ENCODE data around the gene TBC1D8. TPM values are rescaled to one million over a fixed set of nuclear protein-coding genes. Genes with fewer than 3 reads are reported as not detected.
"Not testable (repeated sequence)": the region's sequence is repeated elsewhere in the genome, so short reads cannot be mapped to it uniquely, and the experiment has no call there.

Gene TBC1D8
- total RNA-seq, 2 experiments from 2014 or later: 0.12 to 0.45 TPM

DNA sequence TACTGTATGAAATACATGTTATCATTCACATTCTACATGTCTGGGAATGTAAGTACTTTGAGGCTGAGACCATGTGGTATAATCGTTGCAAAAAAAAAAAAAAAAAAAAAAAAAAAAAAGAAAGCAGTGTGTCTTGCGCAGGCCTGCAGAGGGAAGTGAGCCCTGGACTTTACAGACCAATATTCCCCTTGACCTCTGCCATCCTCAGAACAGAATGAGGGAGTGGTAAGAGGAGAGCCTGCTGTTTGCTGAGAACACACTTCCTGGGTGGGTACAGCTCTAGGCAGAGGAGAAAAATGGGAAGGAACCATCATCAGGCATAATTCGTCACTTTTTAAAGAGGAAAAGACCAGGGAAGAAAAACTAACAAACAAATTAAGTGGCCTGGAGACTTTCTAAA is 28.8 kb upstream of the TBC1D8 start:
- H3K9me3 Mint-ChIP-seq (ENCODE audit: low read depth): no peaks in the 10 kb centered on the region
- no peaks in the 10 kb centered on the region for H3K4me1 Mint-ChIP-seq
- H3K4me3 Mint-ChIP-seq: no peak overlapping the region
- no peak for DNase-seq
- CTCF ChIA-PET: no interaction called here
- H3K36me3 Mint-ChIP-seq: no peaks in the 10 kb centered on the region
- H3K27ac Mint-ChIP-seq: no peak overlapping the region
- ATAC-seq: no peak
- H3K27me3 Mint-ChIP-seq: peaks cover 3% of the 10 kb centered on the region

DNA sequence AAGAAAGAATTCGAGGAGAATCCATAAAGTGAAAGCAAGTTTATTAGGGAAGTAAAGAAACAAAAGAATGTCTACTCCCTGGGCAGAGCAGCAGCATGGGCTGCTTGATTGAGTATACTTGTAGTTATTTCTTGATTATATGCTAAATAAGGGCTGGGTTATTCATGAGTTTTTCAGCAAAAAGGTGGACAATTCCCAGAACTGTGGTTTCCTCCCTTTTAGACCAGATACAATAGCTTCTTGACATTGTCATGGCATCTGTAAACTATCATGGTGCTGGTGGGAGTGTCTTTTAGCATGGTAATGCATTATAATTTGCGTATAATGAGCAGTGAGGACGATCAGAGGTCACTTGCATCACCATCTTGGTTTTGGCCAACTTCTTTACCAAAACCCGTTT is 25.6 kb upstream of the TBC1D8 start:
- H3K27me3 Mint-ChIP-seq: no peaks in the 10 kb centered on the region
- DNase-seq: no peak
- H3K4me3 Mint-ChIP-seq: no peak overlapping the region

DNA sequence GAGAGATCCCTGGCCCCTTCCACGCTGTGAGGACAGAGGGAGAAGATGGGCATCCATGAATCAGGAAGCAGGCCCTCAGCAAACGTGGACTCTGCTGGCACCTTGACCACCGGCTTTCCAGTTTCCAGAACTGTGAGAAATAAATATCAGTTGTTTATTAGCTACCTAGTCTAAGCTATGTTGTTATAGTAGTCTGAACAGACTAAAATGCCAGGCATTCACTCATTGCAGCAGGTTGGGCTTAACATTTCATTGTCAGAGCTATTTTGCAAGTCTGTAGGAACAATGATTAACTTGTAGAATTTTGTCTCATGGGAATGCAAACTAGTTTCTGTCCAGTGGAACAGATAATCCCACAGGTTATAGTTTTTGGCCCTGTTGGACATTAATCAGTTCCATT is 24.8 kb upstream of the TBC1D8 start:
- H3K4me1 Mint-ChIP-seq: peaks cover 4% of the 10 kb centered on the region

More for the DNA sequence above, 25.6 kb upstream of the TBC1D8 start:
- ATAC-seq: no peak
- Mint-ChIP-seq H3K4me1 (peaks cover 4% of the 10 kb centered on the region), H3K27ac (no peak overlapping the region), H3K9me3 (ENCODE audit: low read depth) (peaks cover 6% of the 10 kb centered on the region), H3K36me3 (peaks cover 4% of the 10 kb centered on the region)
- CTCF ChIA-PET: no interaction called here

DNA sequence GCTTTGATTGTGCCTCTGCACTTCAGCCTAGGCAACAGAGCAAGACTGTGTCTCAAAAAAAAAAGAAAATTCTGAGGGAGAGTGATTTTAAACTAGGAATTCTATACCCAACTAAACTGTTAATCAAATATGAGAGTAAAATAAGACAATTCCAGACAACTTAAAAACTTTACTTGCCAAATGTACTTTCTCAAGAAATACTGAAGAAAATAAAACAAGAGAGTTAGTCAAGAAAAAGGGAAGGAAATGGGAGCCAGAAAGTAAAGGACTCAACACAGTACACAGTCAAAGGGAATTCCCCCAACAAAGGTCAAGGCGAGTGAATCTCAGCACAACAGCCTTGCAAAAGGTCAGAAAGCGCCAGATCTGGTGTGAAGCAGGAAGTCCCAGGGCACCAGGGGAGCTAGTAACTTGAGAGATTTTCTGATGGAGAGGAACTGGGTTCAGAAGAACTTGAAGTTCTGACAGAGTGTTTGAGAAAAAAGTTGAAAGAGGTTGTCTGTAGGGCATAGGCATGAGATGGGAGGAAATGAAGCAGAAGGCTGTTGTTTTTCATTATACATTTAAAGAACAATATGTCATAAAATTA is 22.6 kb upstream of the TBC1D8 start:
- Mint-ChIP-seq H3K36me3 (peaks cover 5% of the 10 kb centered on the region), H3K27me3 (no peaks in the 10 kb centered on the region), H3K4me1 (peaks cover 4% of the 10 kb centered on the region), H3K4me3 (no peak overlapping the region), H3K27ac (no peak overlapping the region), H3K9me3 (ENCODE audit: low read depth) (peaks cover 10% of the 10 kb centered on the region)
- peak; percentile 12 for ATAC-seq
- CTCF ChIA-PET: no interaction called here
- DNase-seq: no peak

More for the DNA sequence above, 24.8 kb upstream of the TBC1D8 start:
- CTCF ChIA-PET: no interaction called here
- DNase-seq (no peak), ATAC-seq (no peak)
- Mint-ChIP-seq H3K4me3 (no peak overlapping the region), H3K36me3 (peaks cover 4% of the 10 kb centered on the region), H3K9me3 (ENCODE audit: low read depth) (peaks cover 8% of the 10 kb centered on the region), H3K27me3 (no peaks in the 10 kb centered on the region), H3K27ac (no peak overlapping the region)

DNA sequence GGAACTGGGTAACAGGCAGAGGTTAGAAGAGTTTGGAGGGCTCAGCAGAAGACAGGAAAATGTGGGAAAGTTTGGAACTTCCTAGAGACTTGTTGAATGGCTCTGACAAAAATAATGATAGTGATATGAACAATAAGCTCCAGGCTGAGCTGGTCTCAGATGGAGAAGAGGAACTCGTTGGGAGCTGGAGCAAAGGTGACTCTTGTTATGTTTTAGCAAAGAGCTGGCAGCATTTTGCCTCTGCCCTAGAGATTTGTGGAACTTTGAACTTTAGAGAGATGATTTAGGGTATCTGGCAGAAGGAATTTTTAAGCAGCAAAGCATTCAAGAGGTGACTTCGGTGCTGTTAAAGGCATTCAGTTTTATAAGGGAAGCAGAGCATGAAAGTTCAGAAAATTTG is 18.6 kb upstream of the TBC1D8 start:
- not testable (repeated sequence) for H3K4me1 Mint-ChIP-seq, H3K27me3 Mint-ChIP-seq

DNA sequence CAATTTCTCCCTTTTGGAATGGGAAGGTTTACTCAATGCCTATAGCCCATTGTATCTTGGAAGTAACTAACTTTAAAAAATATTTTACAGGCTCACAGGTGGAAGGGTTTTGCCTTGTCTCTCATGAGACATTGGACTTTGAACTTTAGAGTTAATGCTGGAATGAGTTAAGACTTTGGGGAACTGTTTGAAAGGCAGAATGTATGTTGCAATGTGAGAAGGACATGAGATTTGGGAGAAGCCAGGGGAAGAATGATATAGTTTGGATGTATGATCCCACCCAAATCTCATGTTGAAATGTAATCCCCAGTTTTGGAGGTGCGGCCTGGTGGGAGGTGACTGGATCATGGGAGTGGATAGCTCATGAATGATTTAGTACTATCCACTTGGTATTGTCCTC is 17.5 kb upstream of the TBC1D8 start:
- Mint-ChIP-seq H3K36me3 (peaks cover 5% of the 10 kb centered on the region), H3K4me3 (no peak overlapping the region), H3K27ac (no peak overlapping the region), H3K4me1 (peaks cover under 1% of the 10 kb centered on the region), H3K9me3 (ENCODE audit: low read depth) (peaks cover 9% of the 10 kb centered on the region), H3K27me3 (no peaks in the 10 kb centered on the region)
- CTCF ChIA-PET: no interaction called here
- no peak for DNase-seq
- no peak for ATAC-seq

More for the DNA sequence above, 18.6 kb upstream of the TBC1D8 start:
- H3K27ac Mint-ChIP-seq, ATAC-seq, DNase-seq, H3K36me3 Mint-ChIP-seq, H3K4me3 Mint-ChIP-seq, CTCF ChIA-PET: not testable (repeated sequence)
- peaks cover 12% of the 10 kb centered on the region for H3K9me3 Mint-ChIP-seq (ENCODE audit: low read depth)

DNA sequence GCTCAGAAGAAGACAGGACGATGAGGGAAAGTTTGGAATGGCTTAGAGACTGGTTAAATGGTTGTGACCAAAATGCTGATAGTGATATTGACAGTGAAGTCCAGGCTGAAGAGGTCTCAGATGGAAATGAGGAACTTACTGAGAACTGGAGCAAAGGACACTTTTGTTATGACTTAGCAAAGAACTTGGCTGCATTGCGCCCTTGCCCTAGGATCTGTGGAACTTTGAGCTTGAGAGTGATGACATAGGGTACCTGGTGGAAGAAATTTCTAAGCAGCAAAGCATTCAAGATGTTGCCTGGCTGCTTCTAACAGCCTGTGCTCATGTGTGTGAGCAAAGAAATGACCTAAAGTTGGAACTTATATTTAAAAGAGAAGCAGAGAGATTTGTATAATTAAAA is 16.4 kb upstream of the TBC1D8 start:
- H3K4me3 Mint-ChIP-seq; H3K27ac Mint-ChIP-seq; H3K36me3 Mint-ChIP-seq; ATAC-seq; H3K27me3 Mint-ChIP-seq; DNase-seq; CTCF ChIA-PET; H3K4me1 Mint-ChIP-seq; H3K9me3 Mint-ChIP-seq (ENCODE audit: low read depth): not testable (repeated sequence)

DNA sequence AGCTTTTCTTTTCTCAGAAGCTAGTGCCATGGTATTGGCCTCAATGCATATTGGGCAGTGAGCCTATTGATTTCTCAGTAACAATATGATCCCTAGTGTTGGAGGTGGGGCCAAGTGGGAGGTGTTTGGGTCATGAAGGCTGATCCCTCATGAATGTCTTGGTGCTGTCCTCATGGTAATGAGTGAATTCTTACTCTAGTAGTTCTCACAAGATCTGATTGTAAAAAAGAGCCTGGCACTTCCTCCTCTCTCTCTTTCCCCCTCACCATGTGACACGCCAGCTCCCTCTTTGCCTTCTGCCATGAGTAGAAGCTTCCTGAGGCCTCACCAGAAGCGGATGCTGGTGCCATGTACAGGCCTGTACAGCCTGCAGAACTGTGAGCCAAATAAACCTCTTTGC is 12.8 kb upstream of the TBC1D8 start:
- Mint-ChIP-seq H3K27ac (no peak overlapping the region), H3K27me3 (no peaks in the 10 kb centered on the region), H3K36me3 (no peaks in the 10 kb centered on the region), H3K4me3 (no peak overlapping the region), H3K4me1 (no peaks in the 10 kb centered on the region), H3K9me3 (ENCODE audit: low read depth) (peaks cover 4% of the 10 kb centered on the region)
- DNase-seq: no peak
- ATAC-seq: no peak
- CTCF ChIA-PET: interaction anchor here (1.0 kb wide), 1 partner anchor 28 kb away, joined by 3 read pairs; no protein-coding TSS in a partner anchor

DNA sequence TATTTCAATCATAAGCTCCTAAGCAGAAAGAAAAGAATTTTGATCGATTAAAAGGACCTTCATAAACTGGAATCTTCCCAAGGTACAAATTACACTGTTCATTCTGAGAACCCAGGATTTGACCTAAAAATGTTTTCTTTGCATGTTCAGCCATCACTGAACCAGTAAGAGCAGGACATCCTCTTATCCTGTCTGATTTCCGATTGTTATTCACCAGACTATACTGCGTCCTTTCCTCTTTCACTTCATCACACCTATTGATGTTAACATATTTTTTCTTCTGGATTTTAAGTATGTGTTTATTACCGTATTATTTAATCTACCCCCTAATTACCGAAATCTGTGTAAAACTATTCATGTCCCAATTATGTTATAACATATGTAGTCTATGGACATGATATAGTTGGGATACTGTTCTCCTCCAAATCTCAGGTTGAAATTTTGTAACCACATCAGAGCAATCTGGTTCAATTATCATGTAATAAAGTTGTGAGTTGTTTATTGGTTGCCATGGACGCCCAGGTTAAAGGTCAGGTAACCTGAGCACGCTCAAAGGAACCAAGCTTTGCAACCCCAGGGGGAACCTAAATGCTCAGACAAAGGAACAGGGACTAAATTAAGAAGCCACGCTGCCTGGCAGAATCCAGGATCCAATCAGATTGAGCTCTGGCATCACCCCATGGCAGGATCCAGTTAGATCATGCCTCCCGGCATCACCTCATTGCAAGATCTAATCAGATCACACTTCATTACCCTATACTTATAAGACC is 11.6 kb upstream of the TBC1D8 start:
- ATAC-seq (no peak), DNase-seq (no peak)
- H3K4me3 Mint-ChIP-seq: no peak overlapping the region
- H3K27me3 Mint-ChIP-seq: no peaks in the 10 kb centered on the region
- H3K9me3 Mint-ChIP-seq (ENCODE audit: low read depth): no peaks in the 10 kb centered on the region
- no peaks in the 10 kb centered on the region for H3K36me3 Mint-ChIP-seq
- no peak overlapping the region for H3K27ac Mint-ChIP-seq
- no peaks in the 10 kb centered on the region for H3K4me1 Mint-ChIP-seq
- CTCF ChIA-PET: interaction anchor here (1.1 kb wide), 1 partner anchor 22 kb away, joined by 3 read pairs; no protein-coding TSS in a partner anchor

DNA sequence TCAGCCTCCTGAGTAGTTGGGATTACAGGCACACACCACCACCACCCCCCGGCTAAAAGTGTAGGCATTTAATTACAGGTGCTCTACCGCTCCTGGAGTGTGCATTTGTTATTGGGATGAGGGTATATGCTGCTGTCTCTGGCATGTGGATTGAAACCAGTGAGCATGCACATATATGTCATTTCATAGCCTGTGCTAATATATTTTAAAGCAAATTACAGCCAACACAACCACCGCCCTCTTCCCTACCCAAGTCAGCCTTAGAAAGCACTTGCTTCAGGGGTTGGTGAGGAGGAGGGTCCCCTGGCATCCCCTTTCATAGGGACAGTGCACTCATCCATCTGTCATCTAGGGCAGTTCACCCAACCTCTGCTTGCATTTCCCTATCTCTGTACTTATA is 10.5 kb upstream of the TBC1D8 start:
- Mint-ChIP-seq H3K9me3 (ENCODE audit: low read depth) (no peaks in the 10 kb centered on the region), H3K4me3 (no peak overlapping the region), H3K27me3 (no peaks in the 10 kb centered on the region), H3K27ac (no peak overlapping the region), H3K36me3 (no peaks in the 10 kb centered on the region), H3K4me1 (no peaks in the 10 kb centered on the region)
- CTCF ChIA-PET: interaction anchor here (1.1 kb wide), 1 partner anchor 23 kb away, joined by 3 read pairs; no protein-coding TSS in a partner anchor
- ATAC-seq (no peak), DNase-seq (no peak)

DNA sequence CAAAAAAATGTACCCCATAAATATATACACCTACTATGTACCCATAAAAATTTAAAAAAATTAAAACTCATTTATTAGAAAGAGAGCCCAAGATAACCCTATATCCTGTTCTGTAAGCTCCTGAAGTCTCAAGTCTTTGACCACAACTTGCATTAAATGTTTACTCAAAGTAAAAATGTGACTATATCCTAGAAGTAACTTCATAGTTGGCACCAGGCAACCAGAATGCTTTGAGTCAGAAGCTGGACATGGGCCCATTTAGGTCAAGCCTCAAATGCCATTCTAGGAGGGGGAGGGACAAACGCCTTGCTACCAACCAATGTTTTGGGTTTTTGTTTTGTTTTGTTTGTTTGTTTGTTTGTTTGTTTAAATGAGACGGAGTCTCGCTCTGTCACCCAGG is 9.3 kb upstream of the TBC1D8 start:
- no peak for ATAC-seq
- no peak for DNase-seq
- Mint-ChIP-seq H3K4me1 (no peaks in the 10 kb centered on the region), H3K27me3 (no peaks in the 10 kb centered on the region), H3K9me3 (ENCODE audit: low read depth) (no peaks in the 10 kb centered on the region), H3K36me3 (no peaks in the 10 kb centered on the region), H3K4me3 (no peak overlapping the region), H3K27ac (no peak overlapping the region)
- CTCF ChIA-PET: no interaction called here

DNA sequence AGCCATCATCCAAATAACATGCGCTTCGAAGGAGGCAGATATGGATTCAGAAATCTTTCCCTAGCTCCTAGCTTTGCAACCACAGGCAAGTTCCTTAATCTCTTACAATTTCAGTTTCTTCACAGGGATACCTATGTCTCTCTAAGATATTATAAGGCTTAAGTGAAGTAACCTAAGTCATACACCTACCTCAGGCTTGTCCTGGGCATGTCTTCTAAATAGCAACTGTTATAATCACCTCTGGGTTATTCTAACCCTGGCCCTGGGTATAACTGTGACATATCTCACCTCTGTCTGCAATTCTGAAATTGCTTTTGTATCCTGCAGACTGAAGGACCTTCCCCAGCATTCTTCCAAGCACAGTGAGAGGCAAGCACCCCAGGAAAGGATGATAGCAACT is 8.3 kb upstream of the TBC1D8 start:
- no peak for DNase-seq
- Mint-ChIP-seq H3K9me3 (ENCODE audit: low read depth) (no peaks in the 10 kb centered on the region), H3K36me3 (no peaks in the 10 kb centered on the region), H3K27me3 (peaks cover 4% of the 10 kb centered on the region), H3K4me3 (no peak overlapping the region), H3K27ac (no peak overlapping the region), H3K4me1 (no peaks in the 10 kb centered on the region)
- ATAC-seq: no peak
- CTCF ChIA-PET: no interaction called here

DNA sequence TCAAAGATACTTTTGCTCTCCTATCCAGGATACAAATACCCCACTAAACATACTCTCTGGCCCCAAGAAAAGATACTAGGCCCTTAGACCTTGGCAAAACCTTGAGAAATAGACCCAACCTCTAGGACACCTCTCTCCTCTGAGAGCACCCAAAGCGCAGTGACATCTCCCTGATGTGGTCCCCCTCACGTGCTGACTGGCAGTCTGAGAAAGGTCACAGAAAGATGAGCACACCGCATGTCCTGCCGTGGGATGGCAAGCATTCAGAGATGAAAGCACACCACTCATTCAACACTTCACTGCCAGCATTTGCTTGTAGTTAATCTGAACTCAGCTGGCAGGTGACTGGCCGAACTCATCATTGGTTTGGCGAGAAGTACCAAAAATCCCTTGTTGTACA is 6.1 kb upstream of the TBC1D8 start:
- CTCF ChIA-PET: no interaction called here
- DNase-seq: no peak
- Mint-ChIP-seq H3K4me3 (no peak overlapping the region), H3K36me3 (no peaks in the 10 kb centered on the region), H3K4me1 (peaks cover 6% of the 10 kb centered on the region), H3K27me3 (peaks cover 26% of the 10 kb centered on the region), H3K27ac (no peak overlapping the region), H3K9me3 (ENCODE audit: low read depth) (no peaks in the 10 kb centered on the region)
- ATAC-seq: no peak

DNA sequence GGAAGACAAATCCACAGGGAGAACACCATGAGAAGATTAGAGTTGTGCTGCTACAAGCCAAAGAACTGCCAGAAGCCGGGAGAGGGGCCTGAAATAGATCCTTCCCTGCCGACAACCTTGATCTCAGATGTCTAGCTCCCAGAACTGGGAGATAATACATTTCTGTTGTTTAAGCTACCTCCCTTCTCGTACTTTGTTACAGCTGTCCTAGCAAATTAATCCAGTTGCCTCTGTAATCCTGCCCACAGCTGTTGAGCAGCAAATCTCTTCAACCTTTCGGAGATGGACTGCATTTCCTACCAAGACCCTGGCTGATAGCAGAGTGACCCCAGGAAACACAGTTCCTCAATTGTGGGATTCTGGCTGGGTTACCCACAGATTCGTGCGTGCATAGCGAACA is 2.6 kb upstream of the TBC1D8 start:
- ATAC-seq (no peak), DNase-seq (no peak)
- peaks cover 14% of the 10 kb centered on the region for H3K4me1 Mint-ChIP-seq
- H3K9me3 Mint-ChIP-seq (ENCODE audit: low read depth): no peaks in the 10 kb centered on the region
- H3K27ac Mint-ChIP-seq: no peak overlapping the region
- H3K4me3 Mint-ChIP-seq: no peak overlapping the region
- H3K36me3 Mint-ChIP-seq: no peaks in the 10 kb centered on the region
- CTCF ChIA-PET: interaction anchor here (3.3 kb wide), 1 partner anchor 141 kb away, joined by 10 read pairs; no protein-coding TSS in a partner anchor
- peaks cover 50% of the 10 kb centered on the region for H3K27me3 Mint-ChIP-seq

All from activated CD8-positive, alpha-beta memory T cell treated with anti-CD3 and anti-CD28 coated beads, Interleukin-2, amount 10 ng/mL, durations not matched to agents 7 days and 5 days (primary cell).